NCI-H187 treated with DMSO at 0.1 percent for 48 hours (cell line): ENCODE measurements around the gene WBP11.

Source experiments
- DNase-seq: peaks from one replicate; lab custom pipeline; 2025; lab: John Stamatoyannopoulos, UW

WBP11 gene

GRCh38 chr12:14803011-14803829 lies at the start of gene WBP11, which contains the start of gene C12orf60:
TSS of gene WBP11 (minus strand) at chr12:14803478. CDS start at chr12:14801383, 2,095 bp downstream.
TSS of gene C12orf60 (plus strand) at chr12:14803670. CDS start at chr12:14822936, 19,266 bp downstream.
- DNase-seq, result peak; percentile 99

GRCh38 chr12:14852880-14853279 lies 49.6 kb upstream of the WBP11 start:
- no peak for DNase-seq

- DNase-seq, result no peak
Observed at GRCh38 chr12:14850929-14851663, 47.8 kb upstream of the WBP11 start.

- DNase-seq, result no peak
Observed at GRCh38 chr12:14849661-14850060, 46.4 kb upstream of the WBP11 start.

- DNase-seq, result no peak
Observed at GRCh38 chr12:14846876-14847580, 43.8 kb upstream of the WBP11 start.

GRCh38 chr12:14846042-14846587 lies 42.8 kb upstream of the WBP11 start:
- DNase-seq, result no peak

DNA sequence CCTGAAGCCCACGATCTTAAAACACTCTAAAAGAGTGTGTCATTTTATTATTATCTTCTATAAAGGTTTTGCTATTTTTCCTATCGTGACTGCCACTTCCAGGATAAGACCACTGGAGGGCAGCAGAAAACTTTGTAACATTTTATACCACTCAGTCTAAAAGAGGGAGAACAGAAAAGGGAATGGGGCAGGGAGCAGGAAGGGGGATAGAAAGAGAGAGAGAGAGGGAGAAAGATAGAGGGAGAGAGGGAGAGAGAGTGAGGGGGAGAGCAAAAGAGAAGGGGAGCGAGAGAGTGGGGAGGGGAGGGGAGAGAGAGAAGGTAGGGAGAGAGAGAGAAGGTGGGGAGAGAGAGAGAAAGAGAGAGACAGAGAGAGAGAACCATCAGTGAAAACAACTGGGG lies 42.1 kb upstream of the WBP11 start:
- DNase-seq, result no peak

DNA sequence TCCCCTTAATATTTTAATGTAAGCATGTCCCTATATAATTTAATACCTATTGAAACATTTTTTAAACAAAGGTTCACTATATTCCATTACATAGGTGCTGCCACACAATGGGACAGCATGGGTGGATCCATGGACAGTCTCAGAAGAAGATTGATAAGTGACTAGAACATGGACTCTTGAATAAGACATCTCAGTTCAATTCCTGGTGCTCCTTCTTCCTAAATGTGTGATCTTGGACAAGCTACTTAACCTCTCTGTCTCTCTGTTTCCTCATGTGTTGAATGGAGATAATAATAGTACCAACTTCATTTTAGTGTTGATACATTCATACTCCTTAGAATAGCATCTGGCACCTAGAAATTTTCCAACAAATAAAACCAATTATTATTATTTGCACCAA lies 41.1 kb upstream of the WBP11 start:
- DNase-seq, result no peak

- no peak for DNase-seq
Observed at GRCh38 chr12:14843425-14843887, 40.2 kb upstream of the WBP11 start, which contains the start of gene ART4. TSS of gene ART4 (minus strand) at chr12:14843526. CDS start at chr12:14843113, 413 bp downstream.

- no peak for DNase-seq
Observed at GRCh38 chr12:14842315-14842714, 39.0 kb upstream of the WBP11 start.

GRCh38 chr12:14841761-14842160 lies 38.5 kb upstream of the WBP11 start:
- no peak for DNase-seq

DNA sequence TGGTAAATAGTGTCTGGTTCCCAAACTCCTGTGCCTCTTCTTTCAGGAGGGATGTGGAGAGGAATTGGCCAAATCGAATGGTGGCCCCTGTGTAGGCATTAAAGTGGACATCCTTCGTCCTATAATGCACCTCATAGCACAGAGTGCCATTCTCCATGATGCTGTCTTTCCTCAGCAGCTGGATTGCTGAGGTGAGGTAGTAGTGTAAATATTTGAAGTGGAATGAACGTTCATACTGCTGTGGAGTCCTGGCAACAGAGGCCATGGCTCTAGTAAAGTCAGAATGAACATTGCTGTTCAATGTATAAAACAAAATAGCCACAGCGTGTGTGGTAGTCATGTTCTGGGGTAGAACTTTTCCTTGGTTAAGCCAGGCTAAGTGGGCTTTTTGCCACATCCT lies 37.3 kb upstream of the WBP11 start:
- no peak for DNase-seq

- DNase-seq, result no peak
Observed at GRCh38 chr12:14839262-14839661, 36.0 kb upstream of the WBP11 start.

DNA sequence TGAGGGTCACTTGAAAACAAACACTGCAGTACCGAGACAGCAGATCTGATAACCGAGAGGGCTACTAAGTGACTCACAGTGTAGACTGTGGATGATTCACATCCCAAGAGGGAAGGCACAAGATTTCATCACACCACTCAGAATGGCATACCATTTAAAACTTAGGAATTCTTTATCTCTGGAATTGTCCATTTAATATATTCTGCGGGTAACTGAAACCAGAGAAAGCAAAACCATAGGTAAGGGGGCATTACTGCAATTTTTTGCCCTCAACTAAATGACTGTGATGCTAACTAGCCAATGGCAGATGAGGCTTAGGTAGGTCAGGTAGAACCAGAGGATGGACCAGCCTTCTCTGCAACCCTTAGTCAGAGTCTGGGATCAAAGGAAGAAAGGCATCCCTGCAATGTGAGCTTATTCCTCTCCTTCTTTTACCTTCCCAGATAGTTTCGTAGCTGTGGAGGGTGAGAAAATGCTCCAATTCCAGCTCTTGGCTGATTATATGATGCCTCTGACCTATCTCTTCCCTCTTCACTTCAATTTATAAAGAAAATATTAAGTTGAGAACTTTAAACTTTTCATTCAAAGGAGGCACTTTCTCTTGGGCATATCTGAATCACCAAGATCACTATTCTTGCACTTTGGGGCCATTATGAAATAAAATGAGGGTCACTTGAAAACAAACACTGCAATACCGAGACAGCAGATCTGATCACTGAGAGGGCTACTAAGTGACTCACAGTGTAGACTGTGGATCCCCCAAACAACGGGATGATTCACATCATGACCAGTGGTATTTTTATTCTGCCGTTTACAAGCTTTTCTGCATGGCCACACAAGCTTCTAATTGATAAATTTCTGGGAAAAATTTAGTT lies 33.3 kb upstream of the WBP11 start:
- no peak for DNase-seq

GRCh38 chr12:14834509-14834908 lies 31.2 kb upstream of the WBP11 start:
- DNase-seq, result no peak

DNA sequence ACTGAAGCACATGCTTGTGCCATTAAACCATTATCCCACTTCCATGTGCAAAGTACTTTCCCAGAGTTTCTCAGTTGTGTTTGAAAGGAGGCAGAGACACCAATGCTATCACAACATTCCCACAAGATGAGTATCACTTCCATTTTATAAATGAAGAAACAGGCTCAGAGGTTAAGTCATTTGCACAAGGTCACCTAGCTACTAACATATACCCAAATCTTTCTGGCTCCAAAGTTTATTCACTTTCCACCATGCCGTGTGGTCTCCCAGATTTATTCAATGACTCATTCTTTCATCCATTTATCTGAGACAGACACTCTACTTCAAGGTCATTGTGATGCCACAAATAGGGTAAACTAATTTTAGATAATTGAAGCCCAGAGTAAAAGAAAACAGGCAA lies 30.7 kb upstream of the WBP11 start:
- DNase-seq, result no peak

DNA sequence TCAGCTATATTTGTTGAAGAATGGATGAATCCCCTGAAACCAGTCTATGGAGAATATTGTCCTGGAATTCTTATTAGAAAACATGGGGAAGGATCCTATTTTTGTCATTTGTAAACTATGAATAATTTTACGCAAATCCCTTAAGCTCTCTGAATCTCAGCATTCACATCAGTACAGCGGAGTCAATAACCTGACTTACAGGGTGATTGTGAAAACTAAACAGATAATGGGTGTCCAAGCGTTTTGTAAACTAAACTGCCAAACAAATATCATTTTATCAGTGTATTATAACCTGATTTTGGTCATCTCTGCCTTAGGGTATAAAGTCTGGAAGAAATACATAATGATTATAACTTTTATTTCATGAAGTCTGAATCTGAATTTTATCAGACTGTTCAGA lies 30.1 kb upstream of the WBP11 start:
- DNase-seq, result no peak

DNA sequence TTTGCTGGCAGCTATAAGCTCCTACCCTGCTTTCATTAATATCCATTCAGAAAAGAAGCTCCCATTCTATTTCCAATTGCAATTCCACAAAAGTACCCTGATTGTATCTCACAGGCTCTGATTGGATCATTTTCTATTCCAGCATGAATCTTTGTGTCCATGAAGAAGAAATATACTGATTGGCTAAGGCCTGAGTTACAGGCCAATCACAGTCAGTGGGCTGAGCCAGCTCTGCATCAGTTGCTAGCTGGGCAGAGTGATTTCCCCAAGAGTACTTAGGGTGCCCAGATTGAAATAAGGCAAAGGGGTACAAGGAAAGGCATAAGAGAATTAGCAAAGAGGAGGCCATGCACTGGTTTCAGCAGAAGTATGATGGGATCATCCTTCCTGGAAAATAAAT lies 25.6 kb upstream of the WBP11 start:
- DNase-seq, result no peak

DNA sequence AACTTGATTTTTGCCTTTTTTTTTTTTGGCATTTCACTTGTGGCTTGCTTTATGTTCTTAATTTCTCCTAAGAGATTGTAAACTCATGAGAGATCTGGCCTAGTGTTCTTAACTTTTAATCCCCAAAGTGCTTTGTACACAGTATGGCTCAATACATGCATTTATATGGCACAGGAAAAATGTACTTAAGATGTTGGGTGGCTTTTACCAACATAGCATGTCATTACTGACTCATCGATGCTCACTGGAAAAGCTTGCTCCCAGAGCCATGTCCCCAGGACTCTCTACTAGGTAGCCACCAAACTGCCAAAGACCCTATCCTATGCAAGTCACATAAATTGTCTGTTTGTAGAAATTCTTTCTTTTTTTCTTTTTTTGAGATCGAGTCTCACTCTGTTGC lies 23.8 kb upstream of the WBP11 start:
- no peak for DNase-seq

- no peak for DNase-seq
Observed at GRCh38 chr12:14826491-14826890, 23.2 kb upstream of the WBP11 start.

- no peak for DNase-seq
Observed at GRCh38 chr12:14825256-14825655, 22.0 kb upstream of the WBP11 start.
